ENCODE measurements around the gene EFNA4.
A peak's percentile ranks its signal among the peaks of the same experiment; 100 is the strongest.

The EFNA4 gene

GRCh38 chr1:155057788-155058211 lies 5.7 kb upstream of the EFNA4 start:
- no peak for TF ChIP-seq CTCF (conservative IDR thresholded peaks at IDR 0.05)
- no peak overlapping the region for H3K27ac ChIP-seq

- no peak for TF ChIP-seq CTCF (conservative IDR thresholded peaks at IDR 0.05)
- H3K27ac ChIP-seq = no peak overlapping the region
Observed at GRCh38 chr1:155060736-155061135, 2.8 kb upstream of the EFNA4 start.

GRCh38 chr1:155061381-155062150 lies 2.0 kb upstream of the EFNA4 start:
- TF ChIP-seq CTCF (conservative IDR thresholded peaks at IDR 0.05) = peak; percentile 97
- H3K27ac ChIP-seq = no peak overlapping the region

- TF ChIP-seq CTCF (conservative IDR thresholded peaks at IDR 0.05) = no peak
- H3K27ac ChIP-seq = no peak overlapping the region
Observed at GRCh38 chr1:155062151-155062686, 1.3 kb upstream of the EFNA4 start.

- TF ChIP-seq CTCF (conservative IDR thresholded peaks at IDR 0.05) = no peak
- H3K27ac ChIP-seq = no peak overlapping the region
Observed at GRCh38 chr1:155062702-155063411, 683 bp upstream of the EFNA4 start.

GRCh38 chr1:155064111-155064831 lies 731 bp downstream of the EFNA4 start:
- TF ChIP-seq CTCF (conservative IDR thresholded peaks at IDR 0.05) = no peak

More at GRCh38 chr1:155064111-155064831, 731 bp downstream of the EFNA4 start:
- H3K27ac ChIP-seq = peak overlapping the region; percentile 65

Data from VCaP (cell line).